Effector CD4-positive, alpha-beta T cell (primary cell): ENCODE data around the gene GALNT14.
A peak's percentile ranks its signal among the peaks of the same experiment; 100 is the strongest.

Experiments used
- DNase-seq: peaks from one replicate; pipeline ENCODE4 v3.0.0-alpha.2; 2020

Gene GALNT14

GRCh38 chr2:30877833-30878232, 260.4 kb downstream of the GALNT14 start:
- DNase-seq, result no peak

DNA sequence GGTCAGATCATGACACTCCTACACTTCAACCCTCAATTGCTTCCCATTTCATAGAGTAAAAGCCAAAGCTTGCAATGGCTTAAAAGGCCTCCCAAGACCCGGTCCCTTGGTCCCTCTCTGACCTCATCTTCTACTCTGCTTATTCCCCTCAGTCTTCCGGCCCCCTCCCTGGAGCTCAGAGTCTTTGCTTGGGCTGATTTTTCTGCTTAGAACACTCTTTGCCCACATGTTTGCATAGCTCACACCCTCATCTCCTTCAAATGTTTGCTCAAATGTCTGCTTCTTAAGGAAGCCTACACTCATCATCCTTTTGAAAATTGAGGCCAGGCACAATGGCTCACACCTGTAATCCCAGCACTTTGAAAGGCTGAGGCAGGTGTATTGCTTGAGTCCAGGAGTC, 265.4 kb downstream of the GALNT14 start:
- DNase-seq, result no peak

DNA sequence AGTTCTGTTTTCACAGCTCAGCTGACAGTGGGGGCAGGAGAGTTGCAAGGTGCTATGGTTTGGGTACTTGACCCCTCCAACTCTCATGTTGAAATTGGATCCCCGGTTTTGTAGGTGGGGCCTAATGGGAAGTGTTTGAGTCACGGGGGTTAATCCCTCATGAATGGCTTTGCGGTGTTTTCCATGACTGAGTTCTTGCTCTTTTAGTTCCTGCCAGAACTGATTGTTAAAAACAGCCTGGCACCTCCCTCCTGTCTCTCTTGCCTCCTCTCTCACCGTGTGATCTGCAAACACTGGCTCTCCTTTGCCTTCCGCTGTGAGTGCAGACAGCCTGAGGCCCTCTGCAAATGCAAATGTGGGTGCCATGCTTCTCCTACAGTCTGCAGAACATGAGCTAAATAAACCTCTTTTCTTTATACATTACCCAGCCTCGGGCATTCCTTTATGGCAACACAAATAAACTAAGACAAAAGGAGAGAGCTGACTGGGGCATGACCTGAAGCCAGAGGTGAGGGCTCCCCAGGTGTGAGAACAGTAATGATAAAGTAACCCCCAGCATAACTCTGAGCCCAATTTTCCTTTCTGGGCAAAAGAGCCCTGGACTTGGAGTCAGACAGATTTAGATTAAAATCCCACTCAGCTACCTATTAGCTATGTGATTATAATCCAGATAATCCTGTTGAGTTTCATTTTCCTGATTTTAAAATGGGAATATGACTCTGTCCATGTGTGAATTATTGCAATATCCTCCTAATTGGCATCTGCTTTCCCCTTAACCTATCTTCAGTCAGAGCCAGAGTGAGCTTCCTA, 266.1 kb downstream of the GALNT14 start:
- no peak for DNase-seq

DNA sequence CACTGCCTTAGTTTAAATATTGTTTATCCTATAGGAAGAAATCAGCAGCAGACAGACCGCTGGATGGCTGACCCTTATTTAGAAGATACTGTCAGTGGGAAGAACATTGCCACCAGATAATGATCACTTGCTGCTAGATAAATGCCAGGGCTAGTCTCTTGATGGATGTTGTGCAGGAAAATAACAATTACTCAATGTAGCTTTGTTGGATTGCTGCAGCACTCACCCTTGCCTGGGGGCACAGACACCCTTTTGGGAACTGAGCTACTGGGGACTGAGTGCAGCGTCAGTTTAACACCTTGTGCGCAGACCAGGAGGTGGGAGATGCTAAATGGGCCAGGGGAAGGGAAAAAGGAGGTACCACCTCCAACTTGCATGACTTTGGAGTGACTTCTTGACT, 266.8 kb downstream of the GALNT14 start:
- no peak for DNase-seq

GRCh38 chr2:30869988-30870387, 268.3 kb downstream of the GALNT14 start:
- DNase-seq, result no peak

- no peak for DNase-seq
Measured at GRCh38 chr2:30867385-30867784, 270.9 kb downstream of the GALNT14 start.

GRCh38 chr2:30866974-30867373, 271.3 kb downstream of the GALNT14 start:
- DNase-seq, result no peak

DNA sequence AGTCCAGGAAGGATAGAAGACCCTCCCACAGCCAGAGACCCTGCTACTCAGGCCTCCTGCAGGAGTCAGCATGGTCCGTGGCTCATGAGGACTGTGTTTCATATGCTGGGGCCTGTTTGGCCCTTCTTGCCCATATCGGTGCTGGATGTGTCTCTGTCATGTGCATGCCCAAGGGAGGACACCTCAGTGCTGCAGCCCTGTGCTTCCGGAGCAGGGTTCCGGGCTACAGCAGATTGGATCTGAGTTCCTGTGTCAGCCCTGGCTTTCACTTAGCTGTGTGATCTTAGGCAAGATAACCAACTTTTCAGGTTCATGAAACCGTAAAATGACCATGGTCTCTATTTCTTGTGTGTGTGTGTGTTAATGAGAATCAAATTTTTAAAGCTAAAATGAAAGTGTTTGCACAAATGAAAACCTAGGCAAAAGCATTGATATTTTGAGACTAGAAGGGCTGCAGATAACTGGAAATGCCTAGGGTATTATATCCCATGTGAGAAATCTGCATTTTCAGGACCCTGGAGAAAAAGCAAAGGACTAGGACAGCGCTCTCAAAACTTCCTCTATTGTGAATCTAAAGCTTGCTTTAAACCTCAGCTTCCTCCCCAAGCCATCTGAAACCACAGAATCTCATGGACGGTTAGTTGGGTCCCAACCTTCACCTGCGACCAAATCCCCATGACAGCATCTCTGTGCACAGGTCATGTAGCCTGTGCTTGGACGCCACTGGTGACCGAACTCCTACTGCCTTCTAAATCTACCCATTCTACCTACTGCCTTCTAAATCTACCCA, 272.2 kb downstream of the GALNT14 start:
- DNase-seq, result no peak

- DNase-seq, result no peak
Measured at GRCh38 chr2:30865243-30865642, 273.0 kb downstream of the GALNT14 start.

DNA sequence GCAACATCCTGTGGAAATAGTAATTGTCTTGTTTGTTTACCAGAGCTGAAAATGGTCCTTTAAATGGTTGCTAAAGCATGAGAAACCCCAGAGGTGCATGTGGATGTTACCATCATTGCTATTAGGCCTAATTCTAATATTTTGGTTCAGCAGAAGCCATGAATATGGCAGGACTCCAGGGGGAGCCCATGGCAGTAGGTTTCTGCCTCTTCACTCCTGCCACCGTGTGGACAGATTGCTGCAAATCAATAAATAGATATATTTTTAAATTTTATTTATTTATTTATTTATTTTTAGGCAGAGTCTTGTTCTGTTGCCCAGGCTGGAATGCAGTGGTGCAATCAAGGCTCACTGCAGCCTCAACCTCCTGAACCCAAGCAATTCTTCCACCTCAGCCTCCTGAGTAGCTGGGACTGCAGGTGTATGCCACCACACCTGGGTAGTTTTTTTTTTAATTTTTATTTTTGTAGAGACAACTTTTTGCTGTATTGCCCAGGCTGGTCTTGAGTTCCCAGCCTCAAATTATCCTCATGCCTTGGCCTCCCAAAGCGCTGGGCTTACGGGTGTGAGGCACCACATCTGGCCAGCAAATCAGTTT, 276.1 kb downstream of the GALNT14 start:
- DNase-seq, result peak; percentile 27

DNA sequence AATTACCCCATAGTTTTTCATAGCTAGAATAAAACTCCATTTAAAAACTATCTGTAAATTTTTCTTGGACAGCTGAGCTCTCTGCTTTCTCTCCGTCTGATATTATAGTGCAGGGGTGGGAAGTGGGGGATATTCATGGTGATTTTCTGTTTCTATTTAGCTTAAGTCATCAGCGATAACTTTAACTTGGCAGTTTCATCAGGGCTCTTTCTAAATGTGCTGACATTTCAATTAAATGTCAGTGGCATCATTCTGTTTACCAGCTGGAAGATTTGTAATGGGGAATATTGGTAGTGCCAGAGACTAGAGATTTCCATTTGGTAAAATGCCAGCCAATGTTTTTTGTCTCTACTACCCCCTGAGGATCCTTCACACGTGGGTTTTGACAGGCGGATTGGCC, 277.5 kb downstream of the GALNT14 start:
- DNase-seq, result no peak
